K562 (cell line): Measurements from ENCODE around the gene CUTA. TPM values are rescaled to one million over a fixed set of nuclear protein-coding genes. Genes with fewer than 3 reads are reported as not detected.
"Not testable (repeated sequence)": the region's sequence is repeated elsewhere in the genome, so short reads cannot be mapped to it uniquely, and the experiment has no call there.

Source experiments
- ATAC-seq: fragments of 200-7000 bp; cut with Tn5 transposase; 3 replicates; pipeline ENCODE4 v1.9.1; 2020; ENCODE audit warnings: moderate library complexity
- BruUV-seq: library from RNA; stranded (reverse); fragments of 400-500 nt; replicated peaks from 2 replicates; lab custom pipeline; 2021; lab: Mats Ljungman, UMichigan
- CTCF ChIA-PET: fragments of 300-600 bp; formaldehyde crosslinking; extraction: SDS; loops from one replicate; lab custom pipeline; 2021; ENCODE audit warnings: low intra/inter-chr PET ratio; lab: Yijun Ruan, JAX
- POLR2A ChIA-PET: fragments of 300-600, 350-650 bp; sonication (Branson Sonifier 250); formaldehyde crosslinking; extraction: SDS; loops from one replicate; lab custom pipeline; 2021; ENCODE audit warnings: antibody characterized with exemption, inconsistent platforms; lab: Yijun Ruan, JAX
- DNase-seq, 4 experiments: peaks; one replicate each; pipeline versions ENCODE4 v3.0.0 to v3.0.0-alpha.2; 2011 to 2018; ENCODE audit warnings: low spot score in 3 of 4, mixed read lengths in 3 of 4; ENCODE audit errors: extremely low read depth in 1 of 4
- FAIRE-seq: peaks from 2 replicates; lab custom pipeline; 2011; peaks lifted over from hg19 to GRCh38; lab: Jason Lieb, UNC
- H2AFZ ChIP-seq: 2 replicates; pipeline ENCODE4 v1.6.0; 2011; ENCODE audit warnings: low read depth, low read length, control low read depth, inconsistent platforms
- H3K27ac ChIP-seq: fragments of 200-600 bp; 3 replicates; pipeline ENCODE4 v1.8.0; 2011; ENCODE audit warnings: low read depth, mild to moderate bottlenecking, control low read depth, inconsistent platforms, low read length, moderate library complexity, mixed read lengths; ENCODE audit errors: extremely low read depth
- H3K27me3 ChIP-seq, 2 experiments: fragments of 300-600 bp in 1 of 2; 2 replicates in 1 of 2; 3 replicates in 1 of 2; pipeline versions ENCODE4 v1.6.0 to v1.8.0; 2011; ENCODE audit warnings: inconsistent platforms in 2 of 2, low read length in 2 of 2, mild to moderate bottlenecking in 1 of 2, mixed read lengths in 1 of 2, moderate library complexity in 1 of 2; ENCODE audit not compliant: control insufficient read depth in 2 of 2, insufficient read depth in 2 of 2
- H3K36me3 ChIP-seq: fragments of 300-600 bp; 3 replicates; pipeline ENCODE4 v1.8.0; 2011; ENCODE audit warnings: mild to moderate bottlenecking, low read length, inconsistent platforms; ENCODE audit not compliant: control insufficient read depth, insufficient read depth
- H3K4me1 ChIP-seq, 2 experiments: fragments of 200-600 bp in 1 of 2; replicated peaks in 1 of 2; 2 replicates in 1 of 2; 3 replicates in 1 of 2; pipeline versions ENCODE4 v1.5.1 to v1.8.0; 2011; ENCODE audit warnings: inconsistent platforms in 2 of 2, low read length in 2 of 2, mild to moderate bottlenecking in 1 of 2, mixed read lengths in 1 of 2, moderate library complexity in 1 of 2; ENCODE audit not compliant: control insufficient read depth in 2 of 2, insufficient read depth in 2 of 2
- H3K4me2 ChIP-seq: 2 replicates; pipeline ENCODE4 v1.6.1; 2011; ENCODE audit warnings: low read length, control low read depth, inconsistent platforms, mixed read lengths; ENCODE audit not compliant: insufficient read depth
- H3K4me3 ChIP-seq: fragments of 200-600 bp; sonication (generic), shearing (Covaris generic); 2 replicates; pipeline ENCODE4 v1.5.1; 2016; ENCODE audit warnings: control low read depth, inconsistent platforms
- H3K79me2 ChIP-seq: fragments of 200-600 bp; 3 replicates; pipeline ENCODE4 v1.8.0; 2011; ENCODE audit warnings: low read length, inconsistent platforms; ENCODE audit not compliant: control insufficient read depth, insufficient read depth
- H3K9ac ChIP-seq, 2 experiments: 2 replicates each; pipeline versions ENCODE4 v1.6.0 to v1.6.1; 2011; ENCODE audit warnings: low read depth in 2 of 2, low read length in 2 of 2, control low read depth in 1 of 2, inconsistent platforms in 1 of 2, mild to moderate bottlenecking in 1 of 2, mixed read lengths in 1 of 2; ENCODE audit not compliant: insufficient read depth in 1 of 2
- H3K9me1 ChIP-seq: one replicate; pipeline ENCODE4 v1.6.0; 2011; ENCODE audit warnings: inconsistent platforms, mild to moderate bottlenecking, low read length, moderate library complexity; ENCODE audit not compliant: control insufficient read depth, insufficient read depth
- H3K9me3 ChIP-seq: replicated peaks from 2 replicates; pipeline ENCODE4 v1.5.1; 2011; ENCODE audit warnings: low read depth, low read length, inconsistent platforms; ENCODE audit not compliant: control insufficient read depth, insufficient read depth
- H4K20me1 ChIP-seq: replicated peaks from 2 replicates; pipeline ENCODE4 v1.6.1; 2011; ENCODE audit warnings: low read length, inconsistent platforms, mixed read lengths; ENCODE audit not compliant: control insufficient read depth, insufficient read depth
- ATF1 ChIP-seq, 2 experiments: fragments of 450-650 bp in 1 of 2; IDR thresholded peaks; 2 replicates each; pipeline ENCODE4 v1.6.1; 2016; ENCODE audit warnings: missing compliant biosample characterization in 1 of 2, missing genetic modification characterization in 1 of 2
- ATF3 ChIP-seq, 2 experiments: fragments of 450-650 bp in 1 of 2; sonication (generic) in 1 of 2; formaldehyde crosslinking in 1 of 2; IDR thresholded peaks in 1 of 2; conservative IDR thresholded peaks in 1 of 2; 2 replicates each; pipeline versions ENCODE4 v1.6.1 to v1.8.1; 2016 to 2023; ENCODE audit warnings: mild to moderate bottlenecking in 2 of 2, moderate library complexity in 2 of 2, inconsistent platforms in 1 of 2, missing genetic modification reagents in 1 of 2
- WGBS: fragments of 100-300 bp; shearing (Covaris generic); methylation state at CpG from one replicate; pipeline ENCODE4 v1.1.6; 2016; ENCODE audit warnings: low coverage, mixed read lengths; ENCODE audit not compliant: insufficient coverage; ENCODE audit errors: missing lambda C conversion rate; 5-methylcytosine and 5-hydroxymethylcytosine counted together
- in situ Hi-C: fragments of 300-500 bp; cut with MboI; formaldehyde crosslinking; loops from 4 replicates; pipeline ENCODE4 v1.15.0; 2018; ENCODE audit warnings: inconsistent platforms, mixed read lengths
- intact Hi-C: fragments of 100-400 bp; cut with micrococcal nuclease; formaldehyde crosslinking; loops from 2 replicates; pipeline ENCODE4 v1.14.2; 2022
- polyA plus RNA-seq, 8 experiments: library from polyadenylated mRNA; depleted of rRNA in 4 of 8; stranded (reverse) in 5 of 8; unstranded in 3 of 8; fragments of >200 nt; fragmentation: Nextera tagmentation in 2 of 8; fragmentation: Illumina TruSeq in 1 of 8; extraction: Ambion mirVana in 2 of 8; extraction: Trizol in 1 of 8; gene quantifications; 2 replicates each; pipeline versions ENCODE4 v1.2.1 to v1.2.3, GENCODE V29; 2011 to 2014; ENCODE audit warnings: inconsistent platforms in 1 of 8, missing spikeins in 1 of 8
- total RNA-seq, 7 experiments: library from RNA; depleted of rRNA in 6 of 7; stranded (reverse); fragments of >200 nt in 6 of 7; fragmentation: Illumina TruSeq in 2 of 7; extraction: Trizol in 2 of 7; gene quantifications; 2 replicates each; pipeline versions ENCODE4 v1.2.1 to v1.2.3, GENCODE V29; 2011 to 2021; ENCODE audit warnings: low replicate concordance in 1 of 7

The CUTA gene
- total and polyA plus RNA-seq, 9 of the 15 experiments (the other 6 are each of a cell fraction or from before 2014, with no cell fraction given), result 166 to 682 (median 310) TPM

GRCh38 chr6:33399881-33400280, 18.0 kb downstream of the CUTA start:
- CTCF ChIA-PET; DNase-seq; H3K4me2 ChIP-seq; H3K9me1 ChIP-seq; ATAC-seq; BruUV-seq; H3K27me3 ChIP-seq; intact Hi-C loops; H3K4me3 ChIP-seq; H3K27ac ChIP-seq; H2AFZ ChIP-seq; H3K9ac ChIP-seq; H3K9me3 ChIP-seq; POLR2A ChIA-PET; H3K4me1 ChIP-seq; FAIRE-seq; H4K20me1 ChIP-seq; TF ChIP-seq ATF1 (CRISPR knock-in tag; IDR thresholded peaks at IDR 0.05); ATF3 (CRISPR knock-in tag; conservative IDR thresholded peaks at IDR 0.05): not testable (repeated sequence)
- 0 out of 2 replicates have a peak, but pooled peaks have one; percentile 18 for TF ChIP-seq ATF1 (tag; IDR thresholded peaks at IDR 0.05)
- TF ChIP-seq ATF3 (IDR thresholded peaks at IDR 0.05), result 0 out of 2 replicates have a peak, but pooled peaks have one; percentile 20
- Histone ChIP-seq H3K79me2 (peaks cover 39% of the 10 kb centered on the region), H3K36me3 (peaks cover 86% of the 10 kb centered on the region)
- in situ Hi-C loops, result loop anchor here (10.0 kb wide), 1 partner anchor 125 kb away; the partner anchor contains the start of genes B3GALT4, RPS18 and VPS52
- WGBS, result 96% methylated on average over 5 of the region's 6 CpGs

GRCh38 chr6:33398601-33399000, 19.3 kb downstream of the CUTA start:
- H3K4me2 ChIP-seq, H4K20me1 ChIP-seq, H3K4me3 ChIP-seq, H3K9ac ChIP-seq, H3K27ac ChIP-seq, FAIRE-seq, H3K9me1 ChIP-seq, POLR2A ChIA-PET, H3K4me1 ChIP-seq, intact Hi-C loops, H3K9me3 ChIP-seq, H2AFZ ChIP-seq, ATAC-seq, DNase-seq, H3K27me3 ChIP-seq, in situ Hi-C loops, BruUV-seq: not testable (repeated sequence)
- Histone ChIP-seq H3K36me3 (peaks cover 84% of the 10 kb centered on the region), H3K79me2 (peaks cover 52% of the 10 kb centered on the region)
- CTCF ChIA-PET, result interaction anchor here (0.6 kb wide), 1 partner anchor 26 kb away, joined by 4 read pairs; no protein-coding TSS in a partner anchor
- WGBS, result 98% methylated on average over 3 of the region's 3 CpGs
